Natural killer cell (primary cell): ENCODE measurements around the gene LAMA4. TPM values are rescaled to one million over a fixed set of nuclear protein-coding genes. Genes with fewer than 3 reads are reported as not detected.

ENCODE experiments used
- ATAC-seq, 3 donors: fragments of 150-1000 bp in 2 of 3; fragments of 200-7000 bp in 1 of 3; cut with Tn5 transposase; 1 replicate in 1 of 3; 2 replicates in 2 of 3; pipeline ENCODE4 v1.10.0; 2021; ENCODE audit warnings: mild to moderate bottlenecking in 2 of 3, moderate library complexity in 2 of 3
- DNase-seq, 2 donors: peaks; one replicate each; pipeline versions ENCODE4 v3.0.0 to v3.0.0-alpha.2; 2013 to 2021; ENCODE audit warnings: mixed read lengths in 1 of 2
- H3K27ac ChIP-seq: one replicate; pipeline ENCODE4 v1.5.1; 2013; ENCODE audit warnings: mild to moderate bottlenecking, low read length
- H3K27me3 ChIP-seq: one replicate; pipeline ENCODE4 v1.6.1; 2013; ENCODE audit warnings: low read length; ENCODE audit not compliant: control insufficient read depth, insufficient read depth
- H3K36me3 ChIP-seq: one replicate; pipeline ENCODE4 v1.6.1; 2013; ENCODE audit warnings: low read length; ENCODE audit not compliant: control insufficient read depth, insufficient read depth
- H3K4me1 ChIP-seq: one replicate; pipeline ENCODE4 v1.6.1; 2013; ENCODE audit warnings: low read length; ENCODE audit not compliant: control insufficient read depth, insufficient read depth
- H3K4me3 ChIP-seq: one replicate; pipeline ENCODE4 v1.5.1; 2013; ENCODE audit warnings: low read length
- H3K9me3 ChIP-seq: one replicate; pipeline ENCODE4 v1.6.1; 2013; ENCODE audit warnings: low read length; ENCODE audit not compliant: control insufficient read depth, insufficient read depth
- H3K27ac Mint-ChIP-seq, 2 donors: one replicate each; pipeline ENCODE4 v1.8.0; 2022; ENCODE audit warnings: mild to moderate bottlenecking in 2 of 2, mixed read lengths in 2 of 2, moderate library complexity in 1 of 2
- H3K27me3 Mint-ChIP-seq, 2 donors: one replicate each; pipeline ENCODE4 v1.8.0; 2022; ENCODE audit warnings: low read depth in 2 of 2, mixed read lengths in 2 of 2
- H3K36me3 Mint-ChIP-seq: one replicate; pipeline ENCODE4 v1.8.0; 2022; ENCODE audit warnings: mixed read lengths
- H3K4me1 Mint-ChIP-seq, 2 donors: one replicate each; pipeline ENCODE4 v1.8.0; 2022; ENCODE audit warnings: mixed read lengths in 2 of 2
- H3K4me3 Mint-ChIP-seq: one replicate; pipeline ENCODE4 v1.8.0; 2022; ENCODE audit warnings: mild to moderate bottlenecking, moderate library complexity, mixed read lengths
- H3K9me3 Mint-ChIP-seq, 2 donors: one replicate each; pipeline ENCODE4 v1.8.0; 2022; ENCODE audit warnings: mixed read lengths in 2 of 2
- CTCF ChIP-seq: fragments of 200-600 bp; IDR thresholded peaks from one replicate; pipeline ENCODE4 v1.8.0; 2022; ENCODE audit warnings: antibody characterized with exemption
- WGBS: methylation state at CpG from one replicate; pipeline ENCODE4 v1.1.7; 2013; ENCODE audit warnings: missing lambda C conversion rate; ENCODE audit not compliant: insufficient coverage; 5-methylcytosine and 5-hydroxymethylcytosine counted together
- intact Hi-C: fragments of 100-400 bp; cut with micrococcal nuclease; formaldehyde crosslinking; loops from one replicate; pipeline ENCODE4 v1.14.2; 2022
- total RNA-seq, 4 donors: library from RNA; stranded (reverse); fragments of 120-200 nt in 1 of 4; gene quantifications; one replicate each; pipeline versions ENCODE4 v1.2.3 to v1.2.4, GENCODE V29; 2013 to 2022

LAMA4 gene
- total RNA-seq, 3 donors from 2014 or later (not counting 1 experiment from before 2014, with no cell fraction given), result not detected

GRCh38 chr6:112100561-112100960 lies 153.8 kb downstream of the LAMA4 start:
- intact Hi-C loops, result no loop called here
- H3K27ac ChIP-seq, result no peak overlapping the region
- peaks cover 11% of the 10 kb centered on the region for H3K36me3 Mint-ChIP-seq
- WGBS, result 93% methylated on average over 4 of the region's 4 CpGs
- H3K4me1 ChIP-seq, result no peaks in the 10 kb centered on the region
- peaks cover 0 to 3% of the 10 kb centered on the region in 2 donors for H3K9me3 Mint-ChIP-seq
- no peak overlapping the region for H3K4me3 Mint-ChIP-seq
- TF ChIP-seq CTCF, result no peak
- H3K36me3 ChIP-seq, result no peaks in the 10 kb centered on the region
- no peaks in the 10 kb centered on the region for H3K9me3 ChIP-seq
- peaks cover 7 to 35% of the 10 kb centered on the region in 2 donors for H3K27me3 Mint-ChIP-seq
- H3K4me1 Mint-ChIP-seq, result no peaks in the 10 kb centered on the region
- ATAC-seq, result no peak
- no peak for DNase-seq
- H3K4me3 ChIP-seq, result no peak overlapping the region
- H3K27ac Mint-ChIP-seq, result no peak overlapping the region
- H3K27me3 ChIP-seq, result no peaks in the 10 kb centered on the region

- H3K4me1 Mint-ChIP-seq, result no peaks in the 10 kb centered on the region
- H3K36me3 ChIP-seq, result no peaks in the 10 kb centered on the region
- no peak overlapping the region for H3K4me3 ChIP-seq
- no peak for DNase-seq
- no peak for ATAC-seq
- no peaks in the 10 kb centered on the region for H3K9me3 ChIP-seq
- no peak overlapping the region for H3K27ac ChIP-seq
- WGBS, result 94% methylated on average over 2 of the region's 2 CpGs
- TF ChIP-seq CTCF, result no peak
- no peak overlapping the region for H3K27ac Mint-ChIP-seq
- H3K4me1 ChIP-seq, result no peaks in the 10 kb centered on the region
- no peaks in the 10 kb centered on the region for H3K27me3 ChIP-seq
- H3K36me3 Mint-ChIP-seq, result no peaks in the 10 kb centered on the region
- intact Hi-C loops, result no loop called here
- no peak overlapping the region for H3K4me3 Mint-ChIP-seq
- H3K9me3 Mint-ChIP-seq, result no peaks in the 10 kb centered on the region
- H3K27me3 Mint-ChIP-seq, result peaks cover 16 to 26% of the 10 kb centered on the region in 2 donors
Observed at GRCh38 chr6:112096901-112097300, 157.5 kb downstream of the LAMA4 start.

- Histone ChIP-seq H3K27ac (peak overlapping the region; percentile 90), H3K9me3 (no peaks in the 10 kb centered on the region), H3K27me3 (peaks cover 20% of the 10 kb centered on the region), H3K4me1 (no peaks in the 10 kb centered on the region), H3K36me3 (peaks cover 8% of the 10 kb centered on the region), H3K4me3 (peak overlapping the region; percentile 86)
- Mint-ChIP-seq H3K27ac (no peak overlapping the region), H3K27me3 (peaks cover 28 to 38% of the 10 kb centered on the region in 2 donors), H3K4me3 (no peak overlapping the region), H3K9me3 (no peaks in the 10 kb centered on the region), H3K4me1 (peaks cover 0 to 5% of the 10 kb centered on the region in 2 donors), H3K36me3 (no peaks in the 10 kb centered on the region)
- no peak for DNase-seq
- TF ChIP-seq CTCF, result no peak
- intact Hi-C loops, result loop anchor here (1.0 to 5.0 kb wide), 4 partner anchors 75 to 829 kb away; partner anchors contain the start of genes FYN and REV3L
- ATAC-seq, result no peak
- 35% methylated on average over 7 of the region's 7 CpGs for WGBS
Observed at GRCh38 chr6:112087916-112088315, 166.5 kb downstream of the LAMA4 start.
